ENCODE results near the gene GBGT1. TPM values are rescaled to one million over a fixed set of nuclear protein-coding genes. Genes with fewer than 3 reads are reported as not detected.

GBGT1 gene
- total RNA-seq, 1 donor from 2014 or later: 98.4 TPM

DNA sequence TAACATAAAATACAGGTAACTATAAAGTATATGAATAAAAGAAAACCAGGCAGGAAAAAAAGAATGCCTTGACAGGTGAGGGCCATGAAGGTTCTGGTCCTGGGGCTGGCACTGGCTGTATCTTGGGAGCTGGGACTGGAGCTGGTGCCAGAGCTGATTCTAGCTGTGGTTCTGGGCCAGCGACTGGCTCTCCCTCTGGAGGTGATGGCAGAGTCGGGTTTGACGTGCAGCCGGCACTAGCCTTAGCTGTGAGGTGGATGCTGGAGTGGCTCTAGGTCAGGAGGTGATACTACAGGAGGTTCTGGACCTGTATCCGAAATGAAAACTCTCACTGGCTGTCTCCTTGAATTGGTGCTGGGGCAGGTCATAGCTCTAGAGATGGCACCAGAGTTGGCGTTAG is 23.0 kb upstream of the GBGT1 start:
- TF ChIP-seq, protein P1, sequence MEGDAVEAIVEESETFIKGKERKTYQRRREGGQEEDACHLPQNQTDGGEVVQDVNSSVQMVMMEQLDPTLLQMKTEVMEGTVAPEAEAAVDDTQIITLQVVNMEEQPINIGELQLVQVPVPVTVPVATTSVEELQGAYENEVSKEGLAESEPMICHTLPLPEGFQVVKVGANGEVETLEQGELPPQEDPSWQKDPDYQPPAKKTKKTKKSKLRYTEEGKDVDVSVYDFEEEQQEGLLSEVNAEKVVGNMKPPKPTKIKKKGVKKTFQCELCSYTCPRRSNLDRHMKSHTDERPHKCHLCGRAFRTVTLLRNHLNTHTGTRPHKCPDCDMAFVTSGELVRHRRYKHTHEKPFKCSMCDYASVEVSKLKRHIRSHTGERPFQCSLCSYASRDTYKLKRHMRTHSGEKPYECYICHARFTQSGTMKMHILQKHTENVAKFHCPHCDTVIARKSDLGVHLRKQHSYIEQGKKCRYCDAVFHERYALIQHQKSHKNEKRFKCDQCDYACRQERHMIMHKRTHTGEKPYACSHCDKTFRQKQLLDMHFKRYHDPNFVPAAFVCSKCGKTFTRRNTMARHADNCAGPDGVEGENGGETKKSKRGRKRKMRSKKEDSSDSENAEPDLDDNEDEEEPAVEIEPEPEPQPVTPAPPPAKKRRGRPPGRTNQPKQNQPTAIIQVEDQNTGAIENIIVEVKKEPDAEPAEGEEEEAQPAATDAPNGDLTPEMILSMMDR (IDR thresholded peaks at IDR 0.05; ENCODE audit: unreplicated experiment): no peak
- Mint-ChIP-seq H3K27ac (ENCODE audit: unreplicated experiment) (no peak overlapping the region), H3K9me3 (ENCODE audit: unreplicated experiment) (no peaks in the 10 kb centered on the region), H3K36me3 (ENCODE audit: low read depth, unreplicated experiment) (no peaks in the 10 kb centered on the region), H3K4me3 (ENCODE audit: unreplicated experiment) (no peak overlapping the region), H3K27me3 (ENCODE audit: unreplicated experiment) (peaks cover 5% of the 10 kb centered on the region), H3K4me1 (ENCODE audit: unreplicated experiment) (no peaks in the 10 kb centered on the region)
- DNase-seq (ENCODE audit: low spot score): no peak

DNA sequence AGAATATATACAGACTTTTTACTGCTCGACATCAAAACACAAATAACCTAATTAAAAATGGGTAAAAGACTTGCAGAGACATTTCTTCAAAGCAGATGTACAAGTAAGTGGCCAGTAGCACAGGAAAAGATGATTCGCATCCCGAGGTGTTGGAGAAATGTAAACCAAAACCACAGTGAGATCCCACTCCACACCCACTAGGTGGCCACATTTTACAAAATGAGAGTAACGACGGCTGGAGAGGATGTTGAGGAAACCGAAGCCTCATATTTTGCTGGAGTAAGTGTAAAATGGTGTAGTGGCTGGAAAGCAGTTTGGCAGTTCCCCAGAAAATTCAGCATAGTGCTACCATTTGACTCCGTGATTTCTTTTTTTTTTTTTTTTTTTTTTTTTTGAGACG is 21.3 kb upstream of the GBGT1 start:
- Mint-ChIP-seq H3K27me3 (ENCODE audit: unreplicated experiment) (peaks cover 5% of the 10 kb centered on the region), H3K27ac (ENCODE audit: unreplicated experiment) (peak overlapping the region; percentile 7), H3K4me3 (ENCODE audit: unreplicated experiment) (no peak overlapping the region), H3K9me3 (ENCODE audit: unreplicated experiment) (no peaks in the 10 kb centered on the region), H3K4me1 (ENCODE audit: unreplicated experiment) (no peaks in the 10 kb centered on the region), H3K36me3 (ENCODE audit: low read depth, unreplicated experiment) (no peaks in the 10 kb centered on the region)
- TF ChIP-seq, protein P1 (IDR thresholded peaks at IDR 0.05; ENCODE audit: unreplicated experiment): peak; percentile 60
- DNase-seq (ENCODE audit: low spot score): peak; percentile 33

DNA sequence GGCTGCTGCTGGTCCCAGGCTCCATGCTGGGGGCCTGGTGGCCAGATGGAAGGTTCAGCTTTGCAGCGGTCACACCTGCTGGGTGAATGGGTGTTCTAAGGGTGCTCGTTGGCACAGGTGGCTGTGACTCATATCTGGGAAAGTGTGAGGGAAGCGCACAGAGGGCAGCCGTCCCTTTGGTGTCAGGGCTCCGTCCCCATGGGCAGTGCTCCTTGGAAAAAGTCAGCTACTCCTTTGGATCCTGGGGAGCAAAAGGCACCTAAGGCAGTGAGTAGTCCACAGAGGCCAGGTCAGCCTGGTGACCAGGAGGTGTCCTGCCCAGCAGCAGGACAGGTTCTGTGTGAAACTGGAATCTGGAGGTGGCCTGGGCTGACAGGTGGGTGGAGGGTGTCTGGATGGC is 18.4 kb upstream of the GBGT1 start:
- no peaks in the 10 kb centered on the region for H3K4me1 Mint-ChIP-seq (ENCODE audit: unreplicated experiment)
- H3K36me3 Mint-ChIP-seq (ENCODE audit: low read depth, unreplicated experiment): no peaks in the 10 kb centered on the region
- H3K4me3 Mint-ChIP-seq (ENCODE audit: unreplicated experiment): no peak overlapping the region
- DNase-seq (ENCODE audit: low spot score): no peak
- TF ChIP-seq, protein P1 (IDR thresholded peaks at IDR 0.05; ENCODE audit: unreplicated experiment): no peak
- no peak overlapping the region for H3K27ac Mint-ChIP-seq (ENCODE audit: unreplicated experiment)
- H3K9me3 Mint-ChIP-seq (ENCODE audit: unreplicated experiment): no peaks in the 10 kb centered on the region
- H3K27me3 Mint-ChIP-seq (ENCODE audit: unreplicated experiment): peaks cover 2% of the 10 kb centered on the region

DNA sequence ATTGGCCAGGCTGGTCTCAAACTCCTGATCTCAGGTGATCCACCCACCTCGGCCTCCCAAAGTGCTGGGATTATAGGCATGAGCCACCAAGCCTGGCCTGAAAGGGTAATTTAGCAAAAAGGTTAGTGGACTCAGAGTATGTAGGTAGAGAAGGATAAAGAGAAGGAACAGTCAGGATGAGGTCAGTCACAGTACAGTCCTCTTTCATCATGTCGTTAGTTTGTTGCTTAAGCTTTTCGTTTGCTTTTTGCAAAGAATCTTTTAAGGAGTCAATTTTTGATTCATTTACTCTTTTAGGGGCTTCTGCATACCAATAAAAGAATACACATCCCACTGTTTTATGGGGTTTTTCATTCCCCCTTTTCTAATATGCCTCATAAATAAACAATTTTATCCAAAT is 17.8 kb upstream of the GBGT1 start:
- Mint-ChIP-seq H3K4me3 (ENCODE audit: unreplicated experiment) (no peak overlapping the region), H3K4me1 (ENCODE audit: unreplicated experiment) (no peaks in the 10 kb centered on the region), H3K9me3 (ENCODE audit: unreplicated experiment) (no peaks in the 10 kb centered on the region), H3K36me3 (ENCODE audit: low read depth, unreplicated experiment) (no peaks in the 10 kb centered on the region), H3K27me3 (ENCODE audit: unreplicated experiment) (no peaks in the 10 kb centered on the region), H3K27ac (ENCODE audit: unreplicated experiment) (no peak overlapping the region)
- DNase-seq (ENCODE audit: low spot score): no peak
- TF ChIP-seq, protein P1 (IDR thresholded peaks at IDR 0.05; ENCODE audit: unreplicated experiment): no peak

GRCh38 chr9:133180953-133181352 is 17.2 kb upstream of the GBGT1 start:
- DNase-seq (ENCODE audit: low spot score): no peak
- Mint-ChIP-seq H3K4me1 (ENCODE audit: unreplicated experiment) (no peaks in the 10 kb centered on the region), H3K36me3 (ENCODE audit: low read depth, unreplicated experiment) (no peaks in the 10 kb centered on the region), H3K27ac (ENCODE audit: unreplicated experiment) (no peak overlapping the region), H3K4me3 (ENCODE audit: unreplicated experiment) (no peak overlapping the region), H3K9me3 (ENCODE audit: unreplicated experiment) (no peaks in the 10 kb centered on the region), H3K27me3 (ENCODE audit: unreplicated experiment) (no peaks in the 10 kb centered on the region)
- TF ChIP-seq, protein P1 (IDR thresholded peaks at IDR 0.05; ENCODE audit: unreplicated experiment): no peak

All from endothelial cell (in vitro differentiated cells).